Amygdala (tissue), 56 donors: Measurements from ENCODE around the gene KCMF1.
A peak's percentile ranks its signal among the peaks of the same experiment; 100 is the strongest.

Source experiments
- DNase-seq, 56 donors: peaks; one replicate each; lab custom pipeline; 2025; lab: John Stamatoyannopoulos, UW

The KCMF1 gene

GRCh38 chr2:84954329-84954728, 16.6 kb upstream of the KCMF1 start:
- DNase-seq = no peak

GRCh38 chr2:84956334-84957297, 14.3 kb upstream of the KCMF1 start:
- DNase-seq = no peak

GRCh38 chr2:84957771-84958134, 13.2 kb upstream of the KCMF1 start:
- no peak for DNase-seq

- DNase-seq = no peak
These were observed 12.6 kb upstream of the KCMF1 start for GRCh38 chr2:84958135-84959059.

GRCh38 chr2:84959095-84959565, 11.8 kb upstream of the KCMF1 start:
- no peak for DNase-seq

- DNase-seq = no peak
These were observed 11.1 kb upstream of the KCMF1 start for GRCh38 chr2:84959566-84960506.

GRCh38 chr2:84962917-84963316, 8.0 kb upstream of the KCMF1 start:
- no peak for DNase-seq

- no peak for DNase-seq
These were observed 7.7 kb upstream of the KCMF1 start for GRCh38 chr2:84963323-84963691.

GRCh38 chr2:84963692-84964405, 7.1 kb upstream of the KCMF1 start:
- DNase-seq = no peak

GRCh38 chr2:84964406-84965191, 6.4 kb upstream of the KCMF1 start:
- no peak for DNase-seq

- DNase-seq = no peak
These were observed 5.8 kb upstream of the KCMF1 start for GRCh38 chr2:84965192-84965516.

- DNase-seq = no peak
These were observed 5.1 kb upstream of the KCMF1 start for GRCh38 chr2:84965827-84966226.

- DNase-seq = no peak
These were observed 4.2 kb upstream of the KCMF1 start for GRCh38 chr2:84966731-84967130.

- DNase-seq = peak in 2 of 56 donors; percentile 21 to 26
These were observed 1.3 kb upstream of the KCMF1 start for GRCh38 chr2:84969511-84970209.

GRCh38 chr2:84970210-84970867, 622 bp upstream of the KCMF1 start:
- DNase-seq = peak in 44 of 56 donors; percentile 1 to 68 (median 35)

- DNase-seq = peak in 41 of 56 donors; percentile 2 to 75 (median 34)
These were observed 697 bp downstream of the KCMF1 start for GRCh38 chr2:84971510-84972206.
